ENCODE results near the gene WDR88.
"Not testable (repeated sequence)": the region's sequence is repeated elsewhere in the genome, so short reads cannot be mapped to it uniquely, and the experiment has no call there.

WDR88 gene

DNA sequence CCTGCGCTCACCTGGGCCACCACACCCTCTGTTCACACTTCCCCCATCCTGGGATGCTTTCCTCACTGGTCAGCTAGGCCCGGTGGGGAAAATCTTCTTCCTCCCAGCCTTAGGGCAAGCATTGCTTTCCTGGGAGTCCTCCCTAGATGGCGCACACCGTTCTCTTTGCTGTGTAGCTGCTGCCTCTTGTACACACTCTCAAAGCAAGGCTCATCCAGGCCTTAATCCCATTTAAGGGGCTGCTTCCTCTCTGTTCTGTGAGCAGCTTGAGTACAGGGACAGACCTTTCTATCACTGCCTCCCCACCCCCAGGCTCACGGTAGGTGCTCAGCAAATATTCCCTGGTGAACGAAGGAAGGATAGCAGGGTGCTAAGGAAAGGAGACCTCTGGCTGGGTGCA lies 82.7 kb downstream of the WDR88 start:
- DNase-seq: peak; percentile 93 to 96

DNA sequence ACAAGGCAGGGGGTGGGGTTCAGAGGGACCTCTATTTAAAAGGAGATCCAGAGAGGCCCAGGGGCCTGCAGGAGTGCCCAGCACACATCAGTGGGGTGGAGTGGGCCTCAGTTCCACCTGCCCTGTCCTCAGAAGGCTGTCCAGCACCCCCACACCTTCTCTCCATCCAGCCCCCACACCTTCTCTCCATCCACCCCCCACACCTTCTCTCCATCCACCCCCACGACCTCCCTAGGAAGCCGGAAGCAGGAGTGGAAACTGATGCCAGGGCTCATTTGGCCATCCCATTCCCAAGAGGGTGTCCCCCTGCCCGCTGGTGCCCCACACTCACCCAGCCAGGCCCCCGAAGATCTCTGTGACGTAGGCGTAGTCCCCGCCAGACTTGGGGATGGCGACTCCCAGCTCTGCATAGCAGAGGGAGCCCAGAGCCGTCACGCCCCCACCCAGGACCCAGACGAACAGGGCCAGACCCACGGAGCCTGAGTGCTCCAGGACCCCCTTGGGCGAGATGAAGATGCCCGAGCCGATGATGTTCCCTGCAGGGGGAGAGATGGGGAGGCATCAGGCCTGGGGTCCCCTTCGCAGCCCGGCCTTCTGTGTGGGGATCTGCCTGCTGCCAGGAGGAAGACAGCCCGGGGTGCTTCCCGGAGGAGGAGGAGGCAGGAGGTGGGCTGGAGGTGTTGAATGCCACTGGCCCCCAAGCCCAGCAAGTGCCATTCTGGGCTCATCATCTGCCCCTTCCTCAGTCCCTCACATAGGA lies 83.7 kb downstream of the WDR88 start:
- no peak for DNase-seq

DNA sequence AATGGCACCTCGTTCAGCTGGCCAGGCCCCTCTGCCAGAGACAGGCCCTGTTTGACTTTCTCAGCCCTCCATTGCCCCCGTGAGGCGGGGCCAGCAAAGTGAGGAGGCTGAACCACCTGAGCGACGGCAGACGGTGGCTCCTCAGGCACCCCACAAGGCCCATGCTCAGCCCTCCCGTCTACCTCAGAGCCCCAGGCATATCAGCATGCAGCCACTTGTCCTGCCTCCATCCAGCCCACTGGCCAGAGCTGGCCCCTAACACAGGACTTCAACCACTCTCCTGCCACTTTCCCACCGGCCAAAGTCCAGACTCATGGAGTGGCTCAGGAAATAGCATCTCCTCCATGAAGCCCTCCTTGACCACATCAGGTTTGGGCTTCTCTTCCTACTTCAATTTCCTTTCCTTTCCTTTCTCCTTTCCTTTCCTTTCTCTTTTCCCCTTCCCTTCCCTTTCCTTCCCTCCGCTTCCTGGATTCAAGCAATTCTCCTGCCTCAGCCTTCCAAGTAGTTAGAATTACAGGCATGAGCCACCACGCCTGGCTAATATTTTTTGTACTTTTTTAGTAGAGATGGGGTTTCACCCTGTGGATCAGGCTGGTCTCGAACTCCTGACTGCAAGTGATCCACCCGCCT lies 84.4 kb downstream of the WDR88 start:
- no peak for DNase-seq

DNA sequence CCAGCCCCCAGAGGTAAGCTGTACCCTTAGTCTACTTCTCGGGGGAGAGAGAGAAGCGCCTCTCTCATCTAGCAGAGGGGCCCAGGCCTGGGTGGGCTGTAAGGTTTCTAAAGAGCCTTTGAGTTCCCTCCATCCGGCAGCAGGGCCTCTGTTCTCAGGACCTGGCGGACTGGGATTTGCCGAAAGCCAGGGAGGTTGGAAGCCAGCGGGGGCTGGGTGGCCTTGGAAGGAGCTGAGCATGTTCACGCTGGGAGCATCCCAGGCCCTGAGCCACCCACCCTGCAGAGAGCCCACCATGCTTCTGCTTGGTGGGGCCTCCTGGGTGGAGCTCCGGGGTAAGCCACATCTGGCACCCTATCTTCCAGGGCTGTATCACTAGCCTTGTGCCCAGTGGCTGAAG lies 86.0 kb downstream of the WDR88 start:
- no peak for DNase-seq

DNA sequence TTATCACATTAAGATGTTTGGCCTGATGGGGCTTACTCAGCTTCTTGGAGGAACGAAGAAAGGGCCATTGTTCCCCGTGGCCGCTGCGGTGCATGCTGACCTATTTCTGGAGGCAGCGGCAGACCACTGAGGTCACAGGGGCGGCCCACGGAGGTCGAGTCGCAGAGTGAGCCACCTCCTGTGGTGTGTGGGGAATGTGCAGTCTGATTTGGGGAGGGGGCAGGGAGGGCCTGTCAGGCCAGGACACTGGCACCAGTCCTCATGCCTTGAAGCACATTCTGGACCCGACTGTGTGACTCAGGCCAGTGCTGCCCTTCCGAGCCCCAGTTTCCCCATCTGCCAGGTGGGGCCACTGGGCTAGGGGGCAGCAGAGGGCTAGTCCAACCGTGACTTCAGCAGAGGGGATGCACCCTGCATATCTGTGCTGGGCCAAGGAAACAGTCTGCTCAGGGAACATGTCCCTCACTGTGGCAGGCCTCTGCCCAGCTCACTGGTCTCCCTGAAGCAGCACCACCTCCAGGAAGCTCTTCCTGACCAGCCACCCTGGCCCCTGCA lies 87.4 kb downstream of the WDR88 start:
- peak in 1 of 2 experiments; percentile 24 for DNase-seq

DNA sequence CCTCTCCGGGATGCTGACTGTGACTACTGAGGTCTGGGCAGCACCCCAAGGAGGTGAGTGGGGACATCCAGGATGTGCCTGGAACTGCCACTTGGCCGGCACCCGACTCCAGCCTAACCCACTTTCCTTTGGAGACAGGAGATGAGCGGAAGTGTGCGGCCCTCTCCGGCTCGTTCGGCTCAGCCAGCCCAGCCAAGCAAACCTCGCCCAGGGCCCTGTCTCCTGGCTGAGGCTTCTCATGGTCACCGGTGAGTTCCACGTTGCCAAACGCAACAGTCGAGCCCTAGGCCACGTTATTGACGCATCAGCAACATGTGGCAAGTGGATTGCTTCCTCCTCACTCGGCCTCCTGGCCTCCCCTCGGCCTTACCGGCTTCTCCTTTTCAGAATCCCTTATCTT lies 88.2 kb downstream of the WDR88 start:
- DNase-seq: no peak

DNA sequence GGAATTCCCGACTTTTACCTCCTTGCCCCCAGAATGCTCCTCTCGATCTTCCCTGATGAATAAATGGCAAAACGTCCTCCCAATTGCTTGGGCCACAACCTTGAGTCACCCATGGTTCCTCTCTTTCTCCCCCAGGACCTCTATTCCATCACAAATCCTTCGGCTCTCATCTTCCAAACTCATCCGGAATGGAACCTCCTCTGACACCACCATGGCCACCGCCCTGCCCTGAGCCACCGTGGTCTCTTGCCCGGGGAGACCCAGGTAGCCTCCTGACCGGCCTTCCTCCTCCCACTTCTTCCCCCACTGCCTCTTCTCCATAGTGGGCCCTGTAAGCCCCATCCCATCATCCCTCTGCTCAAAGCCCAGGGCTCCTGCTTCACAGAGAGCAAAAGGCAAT lies 88.8 kb downstream of the WDR88 start:
- no peak for DNase-seq

DNA sequence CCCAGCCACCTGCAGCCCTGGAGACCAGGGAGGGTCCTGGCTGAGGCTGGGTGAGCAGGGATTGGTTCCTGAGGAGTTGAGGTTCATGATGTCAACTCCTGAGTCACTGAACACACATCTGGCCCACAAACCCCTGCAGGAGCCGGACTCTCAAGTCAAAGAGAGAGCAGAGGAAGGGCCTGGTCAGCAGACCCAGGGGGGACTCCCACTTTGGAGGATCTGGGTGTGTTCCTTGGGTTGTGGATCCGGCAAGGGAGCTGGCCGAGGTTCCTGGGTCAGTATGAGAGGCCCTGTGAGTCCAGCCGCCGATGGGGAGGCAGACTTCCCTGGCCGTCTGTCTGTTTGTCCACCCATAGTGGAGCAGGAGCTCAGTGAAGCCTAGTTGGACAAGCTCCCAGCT lies 89.7 kb downstream of the WDR88 start:
- no peak for DNase-seq

DNA sequence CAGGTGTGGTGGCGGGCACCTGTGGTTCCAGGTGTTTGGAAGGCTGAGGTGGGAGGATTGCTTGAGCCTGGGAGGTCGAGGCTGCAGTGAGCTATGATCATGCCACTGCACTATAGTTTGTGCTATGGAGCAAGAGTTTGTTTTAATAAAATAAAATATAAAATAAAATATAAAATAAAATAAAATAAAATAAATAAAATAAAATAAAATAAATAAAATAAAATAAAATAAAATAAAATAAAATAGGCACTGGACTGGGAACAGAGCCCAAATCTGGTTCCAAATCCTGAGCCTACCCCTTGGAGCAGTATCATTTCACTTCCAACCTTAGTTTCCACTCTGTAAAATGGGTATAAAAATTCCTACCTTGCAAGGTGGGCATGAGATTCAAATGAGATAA lies 90.3 kb downstream of the WDR88 start:
- not testable (repeated sequence) for DNase-seq

DNA sequence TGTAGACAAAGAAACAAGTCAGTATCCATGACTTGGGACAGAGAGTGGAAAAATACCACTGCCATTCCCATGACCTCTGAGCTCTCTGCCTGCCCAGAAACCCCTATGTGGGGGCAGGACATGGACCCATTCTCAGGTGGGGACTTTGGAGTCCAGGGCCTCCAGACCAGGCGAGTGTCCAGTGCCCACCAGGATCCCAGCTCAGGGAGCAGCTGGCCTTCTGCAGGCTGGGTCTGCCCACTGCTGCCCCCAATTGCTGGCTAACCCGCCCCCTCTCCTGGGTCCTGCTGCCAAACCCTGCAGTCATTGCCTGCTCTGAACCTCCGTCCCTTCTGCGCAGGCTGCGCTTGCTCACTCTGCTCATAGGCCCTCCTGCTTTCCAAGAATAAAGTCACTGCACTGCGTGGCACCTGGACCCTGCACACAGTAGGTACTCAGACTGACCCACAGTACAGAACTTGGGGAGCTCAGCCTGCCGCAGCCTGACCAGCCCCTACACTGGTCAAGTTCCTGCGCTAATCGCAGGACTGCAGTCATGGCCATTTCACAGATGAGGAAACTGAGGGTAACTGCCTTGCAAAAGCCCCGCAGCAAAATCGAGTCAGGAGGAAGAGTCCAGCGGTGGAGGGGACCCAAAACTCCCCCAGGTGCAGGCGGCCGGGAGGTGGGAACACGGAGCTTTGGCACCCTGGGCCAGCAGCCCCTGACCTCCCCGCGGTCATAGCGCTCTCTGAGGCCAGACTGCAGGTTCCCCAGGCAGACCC lies 93.0 kb downstream of the WDR88 start:
- DNase-seq: no peak

Data from NCI-H524 (cell line).